Upper lobe of left lung (tissue), 4 donors: ENCODE results near the gene AFAP1L2.

Source experiments
- CTCF ChIP-seq, 6 experiments: fragments of 450-650 bp in 4 of 6; fragments of 200-600 bp in 2 of 6; sonication (generic) in 2 of 6; IDR thresholded peaks; one replicate each; pipeline ENCODE4 v1.5.1; 2016 to 2019; ENCODE audit warnings: antibody characterized with exemption in 6 of 6
- EP300 ChIP-seq, 4 donors: sonication (generic); formaldehyde crosslinking; IDR thresholded peaks; one replicate each; pipeline ENCODE4 v1.5.1; 2017; ENCODE audit warnings: antibody characterized with exemption in 4 of 4, control low read depth in 2 of 4
- POLR2A ChIP-seq, 4 donors: fragments of 450-650 bp; IDR thresholded peaks; one replicate each; pipeline ENCODE4 v1.5.1; 2016 to 2017; ENCODE audit warnings: antibody characterized with exemption in 4 of 4, mild to moderate bottlenecking in 2 of 4

DNA sequence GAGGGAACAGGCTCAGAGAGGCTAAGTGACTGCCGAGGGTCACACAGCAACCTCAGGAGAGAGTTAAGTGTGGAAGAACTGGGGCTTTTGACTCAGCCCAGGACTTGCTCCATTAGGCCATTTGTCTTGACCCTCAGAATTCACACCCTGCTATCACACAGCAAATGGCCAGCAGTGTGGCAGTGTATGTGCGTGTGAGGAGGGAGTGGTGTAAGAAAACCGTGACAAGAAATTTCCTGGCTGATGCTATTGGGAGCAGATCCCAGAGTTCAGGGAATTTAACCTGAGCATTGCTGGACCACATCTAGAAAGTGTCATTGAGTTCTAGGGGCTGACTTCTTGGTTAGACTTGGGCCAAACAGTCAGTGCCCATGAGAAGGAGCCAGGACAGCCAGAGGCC is 146.8 kb downstream of the AFAP1L2 start:
- no peak for TF ChIP-seq CTCF (IDR thresholded peaks at IDR 0.05)
- no peak for TF ChIP-seq POLR2A (IDR thresholded peaks at IDR 0.05)
- TF ChIP-seq EP300 (IDR thresholded peaks at IDR 0.05), result no peak
